Non-pigmented ciliary epithelial cell (primary cell): Measurements from ENCODE around the gene MET.
"Not testable (repeated sequence)": the region's sequence is repeated elsewhere in the genome, so short reads cannot be mapped to it uniquely, and the experiment has no call there.

Source experiments
- DNase-seq: peaks from one replicate; pipeline ENCODE4 v3.0.0-alpha.2; 2010; ENCODE audit warnings: low read depth

MET gene

DNA sequence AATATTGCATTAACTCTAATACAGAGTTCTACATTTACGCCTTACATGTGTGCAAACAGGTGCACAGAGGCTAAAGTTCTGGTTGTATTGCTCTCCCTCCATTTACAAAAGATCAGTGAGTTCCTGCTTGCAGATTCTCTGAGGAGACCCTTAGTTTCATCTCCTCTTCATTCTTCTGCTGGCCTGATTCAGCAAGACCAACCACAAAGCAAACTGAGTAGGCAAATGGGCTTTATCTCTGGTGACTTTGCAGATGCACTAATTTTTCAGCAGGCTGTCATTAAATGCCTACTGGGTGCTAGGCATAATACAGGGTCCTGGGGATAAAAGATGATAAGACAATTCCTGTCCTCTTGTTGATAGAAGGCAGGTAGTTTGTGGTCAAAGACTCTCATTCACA lies 56.4 kb downstream of the MET start:
- DNase-seq = no peak

DNA sequence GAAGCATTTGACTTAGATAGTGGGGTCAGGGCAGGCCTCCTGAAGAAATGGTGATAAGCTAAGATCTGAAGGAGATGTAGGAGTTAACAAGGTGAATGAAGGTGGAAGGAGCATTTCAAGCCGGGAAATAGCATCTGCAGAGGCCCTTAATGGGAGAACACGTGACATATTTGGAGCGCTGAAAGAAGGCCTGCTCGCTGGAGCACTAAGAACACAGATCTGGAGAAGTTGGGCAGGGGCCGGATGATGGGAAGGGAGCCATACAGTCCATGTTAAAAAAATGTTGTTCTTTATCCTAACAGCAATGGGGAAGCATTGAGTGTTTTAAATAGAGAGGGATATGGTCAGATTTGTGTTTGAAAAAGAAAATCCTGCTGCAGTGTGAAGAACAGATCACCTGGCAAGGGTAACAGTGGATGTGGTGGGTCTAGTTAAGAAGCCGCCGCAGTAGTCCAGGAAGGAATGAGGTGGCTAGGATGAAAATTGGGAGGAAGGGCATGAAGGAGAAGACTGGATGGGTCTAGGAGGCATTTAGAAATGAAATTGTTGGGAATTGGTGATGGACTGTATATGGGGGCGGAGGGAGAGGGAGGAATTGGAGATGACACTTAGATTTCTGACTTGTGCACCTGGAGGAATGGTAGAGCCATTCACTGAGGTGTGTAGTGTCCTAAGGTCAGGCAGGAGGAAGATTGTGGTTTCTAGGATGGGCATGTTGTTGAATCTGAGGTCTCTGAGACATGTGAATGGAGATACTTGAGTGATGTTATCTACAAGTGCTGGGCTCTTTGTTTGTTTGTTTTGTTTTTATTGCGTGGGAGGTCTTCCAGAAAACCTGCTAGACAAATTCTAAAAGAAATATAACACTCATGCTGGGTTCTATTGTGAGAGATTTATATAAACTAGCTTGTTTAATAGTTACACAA lies 58.4 kb downstream of the MET start:
- DNase-seq = no peak

DNA sequence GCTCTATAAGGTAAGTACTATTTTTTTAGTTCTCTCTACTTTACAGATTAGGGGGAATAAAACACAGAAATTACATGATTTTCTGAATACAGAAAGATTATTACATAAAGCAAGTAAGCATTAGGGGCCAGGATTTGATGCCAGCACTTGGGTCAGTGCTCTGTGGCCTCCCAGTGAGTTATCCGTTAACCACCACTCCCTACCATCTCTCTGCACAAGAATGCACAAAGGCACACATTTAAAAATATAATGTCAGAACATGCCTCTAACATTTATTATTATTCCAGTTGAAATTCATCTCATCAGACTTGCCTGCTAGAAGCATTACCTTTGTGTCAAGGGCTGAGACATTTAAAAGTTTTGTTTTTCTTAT lies 59.0 kb downstream of the MET start:
- DNase-seq = no peak

- DNase-seq = no peak
These were observed 59.7 kb downstream of the MET start for GRCh38 chr7:116731445-116732335.

DNA sequence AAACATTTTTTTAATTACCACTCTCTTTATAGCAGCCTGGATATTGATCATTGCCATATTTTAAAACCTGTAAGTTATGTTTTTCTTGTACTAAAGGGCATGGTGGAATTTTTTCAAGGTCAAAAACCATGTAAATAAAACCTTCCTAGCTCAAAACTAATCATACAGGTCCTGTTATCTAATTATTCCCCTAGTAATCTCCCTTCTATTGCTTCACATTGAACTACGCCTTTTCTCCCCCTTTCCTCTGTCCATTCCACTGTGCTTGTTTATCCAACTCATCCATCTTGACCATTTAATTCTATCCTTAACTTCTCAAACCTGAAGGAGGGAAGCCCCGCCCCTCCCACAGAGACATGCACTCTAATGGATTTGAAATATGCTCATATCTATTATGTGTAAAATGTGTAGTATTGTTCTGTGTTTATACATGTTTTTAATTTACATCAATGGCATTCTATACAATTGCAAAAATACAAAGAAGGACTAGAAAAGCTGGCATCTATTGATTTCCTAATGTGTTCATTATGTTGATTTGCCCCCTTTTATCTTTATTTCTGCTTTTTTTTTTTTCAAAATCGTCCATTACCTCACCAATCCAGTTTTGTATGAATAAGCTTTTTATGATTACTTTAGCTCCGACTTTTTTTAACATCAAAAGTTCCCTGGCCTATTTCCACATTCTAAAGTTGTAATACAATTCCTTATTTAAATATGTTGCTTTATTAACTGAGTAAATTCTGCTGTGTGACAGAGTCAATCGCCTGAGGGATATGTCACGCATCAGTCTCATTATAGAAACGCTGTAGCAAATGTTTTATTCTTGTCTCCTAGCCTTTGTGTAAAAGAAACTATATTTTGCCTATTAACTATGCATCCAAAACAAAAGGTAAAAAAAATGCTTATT lies 61.0 kb downstream of the MET start:
- DNase-seq = no peak

DNA sequence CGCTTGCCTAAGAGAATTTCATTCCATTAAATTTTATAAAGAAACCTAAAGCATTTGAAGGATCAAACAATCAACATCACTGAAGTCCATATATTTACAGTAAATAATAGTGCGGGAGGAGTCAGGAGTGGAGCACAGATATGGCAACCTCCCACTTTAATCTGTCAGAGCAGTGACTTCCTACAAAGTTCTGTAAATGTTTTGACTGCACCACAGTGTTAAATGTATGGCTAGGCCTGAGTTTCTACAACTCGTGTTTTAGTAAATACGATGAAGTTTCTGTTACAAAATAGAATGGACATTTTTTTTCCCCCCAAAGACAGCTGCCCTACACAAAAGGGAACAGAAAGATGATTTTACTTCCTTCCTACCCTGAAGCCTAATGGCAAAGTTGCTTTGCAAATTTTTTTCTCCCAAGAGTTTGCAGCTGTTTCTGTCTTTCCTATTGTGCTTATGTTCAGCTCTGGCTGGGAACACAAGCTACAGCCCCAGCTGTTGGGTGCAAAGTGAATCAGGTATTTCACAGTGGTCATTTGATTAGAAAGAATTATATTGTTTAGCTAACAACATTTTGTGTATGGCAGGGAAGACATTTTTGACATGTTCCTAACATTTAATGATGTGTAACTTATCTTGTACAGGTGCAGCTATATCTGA lies 62.1 kb downstream of the MET start:
- DNase-seq = no peak

GRCh38 chr7:116734710-116735109 lies 62.7 kb downstream of the MET start:
- DNase-seq = no peak

GRCh38 chr7:116736927-116737715 lies 65.1 kb downstream of the MET start:
- no peak for DNase-seq

- DNase-seq = no peak
These were observed 66.4 kb downstream of the MET start for GRCh38 chr7:116738378-116738777.

DNA sequence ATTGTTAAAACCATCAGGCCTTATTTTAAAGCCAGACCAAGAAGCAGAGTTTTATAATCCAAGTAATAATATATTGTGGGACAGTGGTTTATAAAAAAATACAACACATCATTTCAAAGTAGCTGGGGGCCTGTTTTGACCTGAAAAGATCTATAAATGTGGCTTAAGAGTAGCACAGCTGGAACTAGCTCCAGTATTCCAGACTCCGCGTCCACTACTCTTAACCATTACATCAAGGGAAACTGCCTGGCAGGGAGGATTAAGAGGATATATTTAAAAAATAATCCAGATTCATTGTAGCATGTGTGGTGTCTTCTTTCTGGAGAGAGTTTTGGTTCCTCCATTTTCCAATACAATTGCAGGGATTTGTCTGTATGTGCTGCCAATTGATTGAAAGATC lies 67.3 kb downstream of the MET start:
- no peak for DNase-seq

DNA sequence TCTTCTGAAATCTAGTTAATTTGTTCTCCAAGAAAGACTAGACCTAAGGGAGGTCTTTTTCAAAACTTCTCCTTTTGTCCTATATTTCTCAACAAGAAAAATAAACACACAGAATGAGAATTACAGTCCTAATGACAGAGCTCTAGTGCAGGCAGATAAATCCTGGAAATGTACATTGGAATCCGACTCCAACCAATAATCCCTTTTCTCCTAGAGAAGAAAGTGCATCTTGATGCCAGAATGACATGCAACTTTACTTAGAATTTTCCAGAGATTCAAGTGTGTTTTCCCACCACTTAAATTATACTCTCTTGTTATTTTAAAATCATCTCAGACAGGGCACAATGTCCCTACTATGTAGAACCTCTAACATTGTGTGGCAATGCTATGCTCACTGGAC lies 68.2 kb downstream of the MET start:
- no peak for DNase-seq

DNA sequence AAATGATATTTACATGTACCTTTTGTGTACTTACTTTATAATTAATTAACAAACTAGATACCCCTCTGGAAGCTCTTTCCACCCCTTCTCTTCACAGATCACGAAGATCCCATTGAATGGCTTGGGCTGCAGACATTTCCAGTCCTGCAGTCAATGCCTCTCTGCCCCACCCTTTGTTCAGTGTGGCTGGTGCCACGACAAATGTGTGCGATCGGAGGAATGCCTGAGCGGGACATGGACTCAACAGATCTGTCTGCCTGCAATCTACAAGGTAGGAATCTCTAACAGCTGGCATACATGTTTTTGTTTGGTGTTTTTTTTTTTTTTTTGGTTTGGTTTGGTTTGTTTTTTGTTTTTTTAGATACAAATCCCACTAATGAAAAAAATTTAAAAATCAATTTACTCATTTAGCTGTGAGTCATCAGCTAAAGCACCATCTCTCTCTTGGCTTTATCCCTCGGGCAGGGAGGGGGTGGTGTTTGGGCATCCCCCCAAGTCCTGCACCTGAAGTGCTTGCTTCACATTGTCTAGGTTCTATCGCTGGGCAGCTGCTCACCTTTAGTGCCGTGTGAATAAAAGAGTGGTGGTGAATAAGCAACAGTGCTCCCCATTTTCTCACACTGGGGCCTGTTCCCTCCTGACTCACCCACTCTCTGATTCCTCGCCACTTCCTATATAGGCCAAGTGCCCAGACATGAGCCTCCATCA lies 68.9 kb downstream of the MET start:
- DNase-seq = no peak

- no peak for DNase-seq
These were observed 69.8 kb downstream of the MET start for GRCh38 chr7:116741625-116742316.

DNA sequence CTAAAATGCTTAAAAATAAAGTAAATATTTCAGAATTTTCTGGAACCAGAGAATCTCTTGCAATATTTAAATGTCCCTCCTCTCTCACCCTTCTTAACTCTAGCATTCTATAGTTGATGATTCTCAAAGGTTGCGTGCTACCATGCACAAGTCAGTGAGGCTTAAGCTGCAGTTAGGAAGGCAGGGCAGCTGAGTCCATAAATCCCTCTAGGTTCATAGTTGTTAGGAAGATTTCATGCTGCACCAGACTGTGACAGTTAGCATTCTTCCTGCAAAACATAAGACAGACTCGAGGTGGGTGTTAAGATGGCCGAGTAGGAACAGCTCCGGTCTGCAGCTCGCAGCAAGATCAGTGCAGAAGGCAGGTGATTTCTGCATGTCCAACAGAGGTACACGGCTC lies 70.6 kb downstream of the MET start:
- DNase-seq = no peak

GRCh38 chr7:116743835-116744234 lies 71.8 kb downstream of the MET start:
- not testable (repeated sequence) for DNase-seq

GRCh38 chr7:116746388-116746787 lies 74.4 kb downstream of the MET start:
- DNase-seq = not testable (repeated sequence)

GRCh38 chr7:116751070-116751469 lies 79.1 kb downstream of the MET start:
- not testable (repeated sequence) for DNase-seq

DNA sequence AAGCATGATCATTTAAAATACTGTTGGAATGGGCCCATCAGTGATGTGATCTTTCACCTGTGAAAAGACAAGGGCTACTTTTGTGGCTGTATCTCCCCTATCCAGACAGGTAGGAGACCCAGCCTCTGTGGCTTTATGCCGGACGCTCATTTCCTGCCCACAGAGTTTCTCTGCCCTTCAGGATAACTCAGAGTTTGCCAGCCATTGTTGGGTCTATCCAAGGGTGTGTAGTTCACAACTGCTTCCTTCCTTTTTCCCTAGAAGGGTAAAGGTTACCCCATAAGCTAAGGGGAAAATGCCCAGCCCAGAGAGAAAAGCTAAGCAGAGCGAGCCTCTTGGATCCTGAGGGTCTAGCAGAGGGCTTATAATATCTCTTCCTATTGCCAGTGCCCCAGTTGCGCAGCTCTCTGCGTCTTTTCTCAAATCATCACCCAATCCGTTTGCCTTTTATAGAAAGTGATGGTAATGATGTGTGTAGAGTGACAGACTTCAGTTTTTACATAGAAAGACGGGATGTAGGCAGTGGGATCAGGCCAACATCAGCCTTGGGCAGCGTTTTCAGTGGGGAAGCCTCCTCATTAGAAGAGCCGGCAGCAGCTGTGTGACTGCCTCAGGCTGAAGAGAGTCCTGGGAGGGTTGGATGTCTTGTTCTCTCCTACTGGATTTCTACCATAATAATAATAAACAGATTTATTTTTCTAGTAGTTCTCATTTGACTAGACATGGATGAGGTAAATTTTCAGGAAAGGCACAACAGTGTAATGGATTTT lies 80.5 kb downstream of the MET start:
- DNase-seq = no peak

DNA sequence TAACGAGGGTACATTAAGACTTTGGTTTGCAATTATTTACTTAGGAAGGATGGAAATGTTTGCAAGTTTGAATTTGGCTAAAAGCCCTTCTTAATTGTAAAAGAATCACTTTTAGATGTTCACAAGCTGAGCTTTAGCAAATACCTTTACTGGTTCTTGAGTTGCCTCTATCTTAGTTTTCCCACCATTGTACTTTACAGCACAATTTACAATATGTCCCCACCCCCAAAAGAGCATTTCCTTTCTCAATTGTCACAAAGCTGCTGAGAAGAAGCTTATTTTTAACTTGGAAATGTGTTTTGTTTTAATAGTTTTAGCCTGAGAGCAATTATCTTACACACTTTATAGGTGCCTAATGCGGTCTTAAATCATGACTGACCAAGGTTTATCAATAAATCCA lies 81.1 kb downstream of the MET start:
- DNase-seq = no peak
